NCI-H1930 (cell line): Measurements from ENCODE around the gene SYNPO2.
"Not testable (repeated sequence)": the region's sequence is repeated elsewhere in the genome, so short reads cannot be mapped to it uniquely, and the experiment has no call there.

ENCODE experiments used
- DNase-seq, 2 experiments: peaks; one replicate each; lab custom pipeline; 2025; lab: John Stamatoyannopoulos, UW

Gene SYNPO2

GRCh38 chr4:118878507-118878906 is 10.1 kb upstream of the SYNPO2 start:
- DNase-seq: not testable (repeated sequence)

GRCh38 chr4:118879409-118879808 is 9.2 kb upstream of the SYNPO2 start:
- no peak for DNase-seq

- no peak for DNase-seq
These were observed 7.0 kb upstream of the SYNPO2 start for GRCh38 chr4:118881512-118882146.

DNA sequence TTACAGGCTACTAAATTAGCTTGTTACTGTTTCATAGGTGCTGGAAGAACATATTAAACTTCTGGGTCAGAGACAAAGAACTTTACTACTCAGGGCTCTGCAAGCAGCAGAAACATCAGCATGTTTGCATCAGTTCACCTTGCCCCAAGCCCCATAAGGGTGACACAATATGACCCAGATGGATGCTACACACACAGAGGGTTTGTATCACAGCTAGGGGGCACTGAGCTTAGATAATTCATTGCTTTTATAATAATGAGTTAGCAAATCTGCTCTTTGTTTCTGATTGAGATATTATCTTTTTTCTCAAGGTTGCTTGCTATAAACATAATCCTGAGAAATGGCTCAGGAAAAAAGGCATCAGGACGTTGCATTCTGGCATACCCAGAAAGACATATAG is 4.8 kb upstream of the SYNPO2 start:
- DNase-seq: no peak

GRCh38 chr4:118884716-118885115 is 3.9 kb upstream of the SYNPO2 start:
- DNase-seq: no peak

DNA sequence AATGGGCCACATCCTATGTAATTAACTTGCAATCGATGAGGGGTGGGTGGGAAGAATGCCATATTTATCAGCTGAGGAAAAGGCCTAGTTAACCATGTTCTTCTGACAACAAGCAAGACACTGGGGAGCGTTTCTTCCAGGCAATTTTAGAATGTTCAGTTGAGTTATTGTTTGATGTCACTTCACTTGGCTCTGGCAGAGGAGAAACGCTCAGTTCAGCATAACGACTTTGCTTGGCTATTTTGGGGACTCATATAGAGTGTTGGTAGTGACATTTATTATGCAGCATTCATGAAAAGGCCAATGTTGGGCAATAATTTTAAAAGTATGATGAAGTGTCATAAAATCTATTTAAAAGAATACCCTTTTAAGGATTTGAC is 648 bp downstream of the SYNPO2 start:
- no peak for DNase-seq

GRCh38 chr4:118894034-118894433 is 5.4 kb downstream of the SYNPO2 start:
- no peak for DNase-seq

GRCh38 chr4:118898221-118898620 is 9.6 kb downstream of the SYNPO2 start:
- no peak for DNase-seq

DNA sequence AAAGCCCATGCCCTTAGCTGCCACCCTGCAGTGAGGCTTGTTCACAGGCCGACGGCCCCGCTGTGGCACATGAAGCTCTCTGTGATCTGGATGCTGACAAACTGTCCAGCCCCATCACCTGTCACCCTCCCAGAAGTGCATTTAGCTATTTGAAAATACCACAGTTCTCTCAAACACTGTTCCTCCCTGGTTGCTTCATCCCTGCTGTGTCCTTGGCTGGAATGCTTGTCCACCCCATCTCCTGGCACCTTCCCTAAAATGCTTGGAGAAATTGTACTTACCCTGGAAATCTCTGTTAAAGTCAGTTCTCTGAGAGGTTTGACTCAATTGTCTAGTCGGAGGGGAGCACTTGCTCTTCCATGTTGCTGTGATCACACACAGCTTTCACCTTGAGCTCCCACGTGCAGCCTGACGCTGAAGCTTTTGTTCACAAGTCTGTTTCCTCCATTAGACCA is 10.1 kb downstream of the SYNPO2 start:
- DNase-seq: no peak

DNA sequence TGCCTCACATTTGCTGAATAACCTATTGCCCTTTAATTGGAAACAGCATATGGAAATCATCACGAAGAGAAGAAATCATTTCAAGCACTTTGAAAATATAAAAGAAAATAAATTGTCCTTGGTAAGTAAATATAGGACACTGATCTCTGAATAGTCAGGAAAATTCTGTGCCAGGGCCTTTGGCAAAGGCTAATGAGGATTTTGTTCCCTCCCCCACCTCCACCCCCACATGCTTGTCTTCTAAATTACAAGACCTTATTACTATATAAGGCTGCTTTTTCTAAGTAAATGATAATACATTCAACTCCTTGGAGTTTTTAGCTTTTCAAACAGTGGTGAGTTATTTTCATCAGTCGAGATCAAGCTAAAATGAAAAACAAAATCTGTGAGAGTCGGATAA is 15.8 kb downstream of the SYNPO2 start:
- DNase-seq: no peak

- DNase-seq: no peak
These were observed 16.3 kb downstream of the SYNPO2 start for GRCh38 chr4:118904935-118905334.

DNA sequence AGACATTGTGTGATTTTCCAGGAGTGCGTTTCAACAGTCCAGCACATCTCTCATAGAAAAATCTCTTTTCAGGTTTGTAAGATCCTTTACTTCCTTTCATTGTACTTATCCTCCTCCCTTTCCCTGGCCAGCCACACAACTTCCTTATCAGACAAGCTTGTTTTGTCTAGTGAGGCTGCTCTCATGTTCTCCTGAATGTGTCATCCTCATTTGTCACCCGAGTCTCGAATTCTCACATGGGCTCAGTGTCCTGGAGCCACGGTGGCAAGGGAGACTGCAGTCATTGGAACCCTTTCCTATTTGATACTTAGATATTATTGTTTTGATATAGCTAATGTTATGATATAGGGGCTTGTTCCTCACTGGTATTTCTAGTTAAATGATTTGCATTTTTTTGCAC is 16.9 kb downstream of the SYNPO2 start:
- no peak for DNase-seq

- no peak for DNase-seq
These were observed 20.7 kb downstream of the SYNPO2 start for GRCh38 chr4:118909173-118909956.

- no peak for DNase-seq
These were observed 21.6 kb downstream of the SYNPO2 start for GRCh38 chr4:118910221-118910620.

GRCh38 chr4:118911238-118911703 is 22.6 kb downstream of the SYNPO2 start:
- DNase-seq: no peak

- DNase-seq: no peak
These were observed 26.8 kb downstream of the SYNPO2 start for GRCh38 chr4:118915468-118915867.

DNA sequence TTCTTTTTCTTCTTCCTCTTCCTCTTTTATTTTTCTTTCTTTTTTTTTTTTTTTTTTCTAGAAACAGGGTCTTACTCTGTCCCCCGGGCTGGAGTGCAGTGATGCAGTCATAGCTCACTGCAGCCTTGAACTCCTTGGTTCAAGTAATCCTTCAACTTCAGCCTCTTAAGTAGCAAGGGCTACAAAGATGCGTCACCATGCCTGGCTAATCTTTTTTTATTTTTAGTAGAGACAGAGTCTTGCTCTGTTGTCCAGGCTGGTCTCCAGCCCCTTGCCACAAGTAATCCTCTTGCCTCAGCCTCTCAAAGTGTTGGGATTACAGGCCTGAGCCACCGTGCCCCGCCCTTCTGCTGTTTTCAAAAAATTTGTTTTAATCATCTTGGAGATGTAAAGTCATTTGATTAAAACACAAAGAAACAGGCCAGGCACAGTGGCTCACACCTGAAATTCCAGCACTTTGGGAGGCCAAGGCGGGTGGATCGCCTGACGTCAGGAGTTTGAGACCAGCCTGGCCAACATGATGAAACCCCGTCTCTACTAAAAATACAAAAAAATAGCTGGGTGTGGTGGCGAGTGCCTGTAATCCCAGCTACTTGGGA is 28.1 kb downstream of the SYNPO2 start:
- DNase-seq: no peak

GRCh38 chr4:118917582-118917981 is 28.9 kb downstream of the SYNPO2 start:
- no peak for DNase-seq

- no peak for DNase-seq
These were observed 29.7 kb downstream of the SYNPO2 start for GRCh38 chr4:118918388-118918787.

- no peak for DNase-seq
These were observed 31.6 kb downstream of the SYNPO2 start for GRCh38 chr4:118920247-118920646.

- no peak for DNase-seq
These were observed 33.1 kb downstream of the SYNPO2 start for GRCh38 chr4:118921786-118922185.

DNA sequence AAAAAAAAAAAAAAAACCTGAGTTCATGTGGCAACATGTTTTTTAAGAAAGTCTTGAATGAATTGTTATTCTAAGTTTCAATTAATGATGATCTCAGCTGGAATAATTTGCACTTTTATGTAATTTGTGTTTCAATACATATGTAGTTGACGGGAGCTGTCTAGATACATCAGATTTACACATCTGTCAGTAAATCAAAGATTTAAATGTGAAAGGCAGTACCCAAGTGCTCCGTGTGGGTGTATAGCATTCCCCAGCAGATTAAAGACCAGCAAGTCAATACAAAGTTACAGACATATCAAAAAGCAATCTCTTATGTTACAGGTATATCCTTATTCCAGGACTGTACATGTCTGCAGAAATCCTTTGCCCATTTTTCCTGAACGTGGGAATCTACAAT is 35.2 kb downstream of the SYNPO2 start:
- no peak for DNase-seq

DNA sequence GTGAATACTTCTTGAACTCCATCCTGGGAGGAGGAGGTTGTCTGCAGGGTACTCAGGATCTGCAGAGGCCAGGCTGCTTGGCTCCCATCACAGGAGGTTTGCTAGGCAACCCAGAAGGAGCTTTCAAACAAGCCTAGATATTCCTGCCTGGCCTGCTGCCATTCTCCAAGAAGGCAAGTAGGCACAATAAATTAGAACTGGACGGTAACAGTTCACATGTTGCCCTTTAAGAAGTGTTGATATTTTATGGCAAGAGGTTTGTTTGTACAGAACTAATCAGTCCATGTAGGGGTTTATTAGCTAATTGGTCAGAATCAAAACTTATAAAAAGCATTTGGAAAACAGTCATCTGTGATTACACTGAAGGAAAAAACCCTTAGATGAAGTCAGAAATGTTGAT is 39.3 kb downstream of the SYNPO2 start:
- DNase-seq: no peak
